OCI-M2 (cell line): ENCODE results near the gene RNF225.
"Not testable (repeated sequence)": the region's sequence is repeated elsewhere in the genome, so short reads cannot be mapped to it uniquely, and the experiment has no call there.

ENCODE experiments used
- DNase-seq: peaks from one replicate; lab custom pipeline; 2025; ENCODE audit not compliant: unreplicated experiment; lab: John Stamatoyannopoulos, UW

The RNF225 gene

DNA sequence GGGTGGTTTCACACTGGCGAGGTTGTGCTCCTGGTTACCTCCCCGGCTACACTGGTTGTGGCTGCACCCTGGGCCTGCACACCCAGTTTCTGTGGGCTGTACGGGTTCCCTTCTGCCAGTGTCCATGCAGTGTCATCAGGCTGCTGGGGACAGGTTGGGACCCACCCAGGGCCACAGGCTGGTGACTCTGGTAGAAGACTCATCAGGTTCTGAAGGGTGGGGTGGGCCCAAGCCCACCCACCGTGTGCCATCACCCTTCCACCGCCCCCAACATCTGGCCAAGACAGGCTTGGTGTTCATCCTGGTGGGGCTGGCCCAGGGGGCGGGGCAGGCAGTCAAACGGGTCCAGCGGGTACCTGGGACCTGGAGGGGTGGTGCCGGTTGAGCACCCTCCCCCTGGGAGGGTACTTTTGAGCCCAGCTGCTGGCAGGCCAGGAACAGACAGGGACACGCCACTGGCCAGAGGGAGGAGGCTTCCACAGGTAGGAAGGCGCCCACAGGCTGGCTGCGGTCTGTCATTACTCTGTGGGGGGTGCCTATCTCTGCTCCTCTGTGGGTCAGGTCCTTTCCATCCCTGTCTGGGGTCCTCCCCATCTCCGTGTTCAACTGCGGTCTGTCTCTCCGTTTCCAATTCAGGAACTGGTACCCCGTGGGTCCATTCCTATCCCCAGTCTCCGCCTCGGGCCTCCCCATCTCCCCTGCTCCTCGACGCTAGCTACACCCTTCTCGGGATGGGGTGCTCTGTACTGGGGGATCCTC lies at the start of gene RNF225:
TSS of gene RNF225 (plus strand) at position 437 of the 759 bp plus-strand sequence. CDS start 434 bp downstream, outside the sequence.
- DNase-seq: no peak

- DNase-seq: peak; percentile 74
Measured at GRCh38 chr19:58346961-58347929, 48.2 kb upstream of the RNF225 start.

DNA sequence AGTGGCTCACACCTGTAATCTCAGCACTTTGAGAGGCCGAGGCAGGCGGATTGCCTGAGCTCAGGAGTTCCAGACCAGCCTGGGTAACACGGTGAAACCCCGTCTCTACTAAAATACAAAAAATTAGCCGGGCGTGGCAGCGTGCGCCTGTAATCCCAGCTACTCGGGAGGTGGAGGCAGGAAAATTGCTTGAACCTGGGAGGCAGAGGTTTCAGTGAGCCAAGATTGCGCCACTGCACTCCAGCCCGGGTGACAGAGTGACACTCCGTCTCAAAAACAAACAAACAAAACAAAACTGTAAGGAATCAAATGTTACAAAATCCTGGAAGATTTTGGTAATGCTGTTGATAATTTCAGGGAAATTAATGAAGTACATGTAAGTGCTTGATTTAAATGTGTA lies 47.4 kb upstream of the RNF225 start:
- DNase-seq: not testable (repeated sequence)

DNA sequence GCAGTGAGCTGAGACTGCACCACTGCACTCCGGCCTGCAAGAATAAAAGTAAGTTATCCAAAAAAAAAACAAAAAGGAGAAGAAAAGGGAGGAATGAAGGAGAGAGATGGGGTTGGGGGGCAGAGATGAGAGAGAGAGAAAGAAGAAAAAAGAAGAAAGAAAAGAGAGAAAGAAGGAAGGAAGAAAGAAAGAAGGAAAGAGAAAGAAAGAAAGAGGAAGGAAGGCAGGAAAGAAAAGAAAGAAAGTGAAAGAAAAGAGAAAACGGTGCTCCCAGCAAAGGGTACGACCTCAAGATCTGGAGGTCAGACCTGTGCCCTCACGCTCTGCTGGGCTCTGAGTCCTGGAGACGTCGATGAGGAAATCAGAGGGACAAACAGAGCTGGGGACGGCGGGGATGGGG lies 45.9 kb upstream of the RNF225 start:
- DNase-seq: no peak

DNA sequence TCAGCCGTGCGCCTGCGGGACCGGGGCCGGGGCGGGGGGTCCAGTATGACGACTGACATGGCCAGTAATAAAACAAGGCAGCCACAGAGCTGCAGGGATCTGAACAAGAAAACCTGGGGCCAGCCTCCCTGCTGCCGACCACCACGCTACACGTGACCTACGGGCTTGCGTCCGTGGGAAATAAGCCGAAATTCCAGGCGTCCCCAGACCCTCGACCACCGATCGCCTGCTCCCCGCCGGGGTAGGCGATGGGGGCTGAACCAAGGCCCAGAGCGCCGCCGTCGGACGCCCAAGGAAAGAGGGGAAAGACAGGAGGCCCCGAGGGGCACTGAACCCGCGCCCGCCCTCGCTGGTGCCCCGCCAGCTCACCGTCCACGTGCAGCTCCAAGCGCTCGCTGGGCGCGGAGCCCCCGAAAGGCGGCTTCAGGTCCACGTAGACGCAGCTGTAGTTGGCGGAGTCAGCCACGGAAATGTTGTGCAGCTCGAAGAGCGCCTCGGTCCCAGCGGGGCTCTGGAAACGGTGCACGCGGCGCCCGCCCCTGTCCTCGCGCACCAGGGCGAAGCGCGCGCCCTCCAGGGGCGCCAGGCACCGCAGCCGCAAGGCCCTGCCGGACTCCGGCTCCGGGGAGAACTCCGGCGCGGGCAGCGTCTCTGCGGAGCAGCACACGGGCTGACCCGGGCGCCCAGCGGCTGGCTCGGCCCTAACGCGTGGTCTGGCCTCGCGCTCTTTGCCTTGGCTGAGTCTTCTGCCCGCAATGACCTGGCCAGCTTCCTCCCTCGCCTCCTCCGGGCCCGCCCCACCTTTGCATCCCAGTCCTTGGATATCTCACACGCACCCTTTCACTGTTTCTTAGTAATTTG lies 45.2 kb upstream of the RNF225 start:
- DNase-seq: no peak

- no peak for DNase-seq
Measured at GRCh38 chr19:58350871-58351557, 44.4 kb upstream of the RNF225 start.

DNA sequence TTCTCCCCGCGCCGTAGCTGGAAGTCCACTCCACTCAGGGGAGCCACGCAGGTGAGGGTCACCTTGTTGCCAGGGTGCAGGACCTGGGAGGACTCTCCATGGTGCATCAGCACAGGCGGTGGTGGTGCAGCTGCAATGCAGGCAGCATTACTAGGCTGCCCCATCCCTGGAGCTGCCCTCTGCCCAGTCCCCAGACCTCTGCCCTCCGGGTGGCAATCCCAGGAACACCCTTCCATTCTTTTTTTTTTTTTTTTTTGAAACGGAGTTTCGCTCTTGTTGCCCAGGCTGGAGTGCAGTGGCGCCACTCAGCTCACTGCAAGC lies 43.9 kb upstream of the RNF225 start:
- no peak for DNase-seq

GRCh38 chr19:58351990-58352755 lies 43.3 kb upstream of the RNF225 start:
- DNase-seq: no peak

DNA sequence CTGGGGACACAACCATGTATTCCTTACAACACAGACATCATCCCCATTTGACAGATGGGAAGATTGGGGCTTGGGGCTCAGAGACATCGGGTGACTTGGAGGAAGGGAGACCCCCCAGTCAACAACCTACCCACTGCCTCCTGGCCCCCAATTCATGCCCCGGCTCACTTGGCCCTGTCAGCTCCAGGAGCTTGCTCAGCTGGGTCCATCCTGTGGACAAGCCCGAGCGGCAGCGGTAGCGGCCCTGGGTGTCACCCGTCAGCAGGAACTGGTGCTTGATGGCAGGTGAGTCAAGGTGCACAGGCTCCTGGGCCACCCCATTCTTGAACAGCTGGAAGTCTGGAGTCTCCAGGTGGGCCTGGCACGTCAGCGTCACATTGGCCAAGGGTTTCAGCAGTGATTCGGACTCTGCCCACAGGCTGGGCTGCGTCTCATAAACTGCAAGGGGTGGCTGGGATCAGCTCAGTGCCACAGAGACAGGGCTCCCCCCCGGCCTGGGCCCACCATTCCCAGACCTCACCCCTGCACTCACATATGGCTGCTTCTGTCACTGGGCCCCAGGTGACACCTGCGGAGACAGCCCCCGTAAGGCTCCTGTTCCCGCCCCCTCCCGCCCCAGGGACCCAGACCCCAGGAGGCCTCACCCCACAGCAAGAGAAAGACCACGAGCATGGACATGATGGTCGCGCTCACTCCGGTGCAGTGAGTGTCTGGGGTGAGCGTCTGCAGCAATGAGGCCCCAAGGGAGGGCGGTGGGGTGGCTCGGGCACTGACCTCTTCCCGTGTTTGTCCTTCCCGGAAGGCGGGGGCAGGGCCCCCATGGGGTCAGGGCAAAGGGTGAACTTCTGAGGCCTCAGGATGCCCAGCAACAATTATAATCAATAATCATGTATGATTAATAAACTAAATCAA lies 42.4 kb upstream of the RNF225 start, which contains the start of gene A1BG:
TSS of gene A1BG (minus strand) at position 733 of the 912 bp plus-strand sequence. CDS start at position 678, 55 bp downstream.
- DNase-seq: no peak

DNA sequence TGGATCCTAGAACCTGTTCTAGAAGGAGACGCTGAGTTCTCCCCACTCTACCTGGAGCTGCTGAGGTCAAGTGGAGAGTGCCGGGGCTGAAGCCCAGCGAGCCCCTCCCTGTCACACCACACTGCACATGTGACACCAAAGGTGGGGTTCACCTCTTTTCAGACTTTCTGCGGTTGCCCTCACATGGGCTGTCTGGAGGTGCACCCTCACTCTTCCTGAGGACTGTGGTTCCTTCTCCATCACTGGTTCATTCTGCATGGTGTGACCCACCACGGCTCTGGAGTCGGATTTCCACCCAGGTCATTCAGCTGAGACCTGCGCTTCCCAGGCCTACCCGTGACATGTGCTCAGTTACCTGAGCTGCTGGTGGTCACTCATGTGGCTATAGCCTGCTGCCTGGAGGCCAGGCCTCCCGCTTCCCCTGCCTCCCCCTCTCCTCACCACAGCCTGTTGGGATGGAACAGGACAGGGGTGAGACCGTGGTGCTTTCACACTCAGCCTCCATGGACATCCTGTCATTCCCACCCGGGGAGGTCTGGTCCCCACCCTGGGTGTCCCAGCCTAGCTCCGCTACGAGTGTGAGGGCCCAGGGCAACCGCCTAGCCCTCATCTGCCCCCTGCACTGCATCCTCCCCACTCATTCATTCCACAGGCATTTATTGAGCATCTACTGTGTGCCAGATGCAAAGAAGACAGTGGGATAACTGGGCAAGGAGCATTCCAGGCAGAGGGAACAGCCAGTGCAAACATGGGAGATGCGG lies 41.6 kb upstream of the RNF225 start:
- no peak for DNase-seq

GRCh38 chr19:58354478-58355030 lies 40.9 kb upstream of the RNF225 start:
- no peak for DNase-seq

GRCh38 chr19:58355215-58355796 lies 40.1 kb upstream of the RNF225 start:
- no peak for DNase-seq

DNA sequence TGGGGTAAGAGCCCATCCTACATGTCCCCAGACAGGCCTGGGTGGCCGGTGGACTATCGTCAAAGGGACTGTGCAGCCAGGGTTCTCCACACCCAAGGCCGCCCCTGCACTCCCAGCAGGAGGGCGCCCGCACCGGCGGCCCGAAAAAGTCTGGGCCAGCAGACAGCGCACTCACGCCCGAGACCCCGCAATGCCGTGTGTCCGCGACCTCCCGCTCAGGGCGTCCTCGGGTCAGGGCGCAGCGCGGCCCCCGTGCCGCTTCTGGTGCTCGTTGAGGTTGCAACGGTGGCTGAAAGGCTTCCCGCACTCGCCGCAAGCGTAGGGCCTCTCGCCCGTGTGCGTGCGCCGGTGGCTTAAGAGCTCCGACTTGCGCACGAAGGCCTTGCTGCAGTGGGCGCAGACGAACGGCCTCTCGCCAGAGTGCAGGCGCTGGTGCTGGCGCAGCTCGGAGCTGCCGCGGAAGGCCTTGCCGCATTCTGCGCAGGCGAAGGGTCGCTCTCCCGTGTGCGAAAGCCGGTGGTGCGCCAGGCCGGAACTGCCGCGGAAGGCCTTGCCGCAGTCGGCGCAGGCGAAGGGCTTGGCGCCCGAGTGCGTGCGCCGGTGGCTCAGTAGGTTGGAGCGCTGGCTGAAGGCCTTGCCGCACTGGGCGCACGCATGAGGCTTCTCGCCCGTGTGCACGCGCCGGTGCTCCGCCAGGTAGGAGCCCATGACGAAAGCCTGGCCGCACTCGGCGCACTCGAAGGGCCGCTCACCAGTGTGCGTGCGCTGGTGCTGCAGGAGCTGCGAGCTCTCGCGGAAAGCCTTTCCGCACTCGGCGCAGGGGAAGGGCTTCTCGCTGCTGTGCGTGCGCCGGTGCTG lies 39.3 kb upstream of the RNF225 start:
- no peak for DNase-seq

GRCh38 chr19:58356766-58357480 lies 38.5 kb upstream of the RNF225 start:
- no peak for DNase-seq

- no peak for DNase-seq
Measured at GRCh38 chr19:58357481-58358145, 37.8 kb upstream of the RNF225 start.
